ENCODE measurements around the gene MORC3. TPM values are rescaled to one million over a fixed set of nuclear protein-coding genes. Genes with fewer than 3 reads are reported as not detected.
A peak's percentile ranks its signal among the peaks of the same experiment; 100 is the strongest.
"Not testable (repeated sequence)": the region's sequence is repeated elsewhere in the genome, so short reads cannot be mapped to it uniquely, and the experiment has no call there.

MORC3 gene, protein sequence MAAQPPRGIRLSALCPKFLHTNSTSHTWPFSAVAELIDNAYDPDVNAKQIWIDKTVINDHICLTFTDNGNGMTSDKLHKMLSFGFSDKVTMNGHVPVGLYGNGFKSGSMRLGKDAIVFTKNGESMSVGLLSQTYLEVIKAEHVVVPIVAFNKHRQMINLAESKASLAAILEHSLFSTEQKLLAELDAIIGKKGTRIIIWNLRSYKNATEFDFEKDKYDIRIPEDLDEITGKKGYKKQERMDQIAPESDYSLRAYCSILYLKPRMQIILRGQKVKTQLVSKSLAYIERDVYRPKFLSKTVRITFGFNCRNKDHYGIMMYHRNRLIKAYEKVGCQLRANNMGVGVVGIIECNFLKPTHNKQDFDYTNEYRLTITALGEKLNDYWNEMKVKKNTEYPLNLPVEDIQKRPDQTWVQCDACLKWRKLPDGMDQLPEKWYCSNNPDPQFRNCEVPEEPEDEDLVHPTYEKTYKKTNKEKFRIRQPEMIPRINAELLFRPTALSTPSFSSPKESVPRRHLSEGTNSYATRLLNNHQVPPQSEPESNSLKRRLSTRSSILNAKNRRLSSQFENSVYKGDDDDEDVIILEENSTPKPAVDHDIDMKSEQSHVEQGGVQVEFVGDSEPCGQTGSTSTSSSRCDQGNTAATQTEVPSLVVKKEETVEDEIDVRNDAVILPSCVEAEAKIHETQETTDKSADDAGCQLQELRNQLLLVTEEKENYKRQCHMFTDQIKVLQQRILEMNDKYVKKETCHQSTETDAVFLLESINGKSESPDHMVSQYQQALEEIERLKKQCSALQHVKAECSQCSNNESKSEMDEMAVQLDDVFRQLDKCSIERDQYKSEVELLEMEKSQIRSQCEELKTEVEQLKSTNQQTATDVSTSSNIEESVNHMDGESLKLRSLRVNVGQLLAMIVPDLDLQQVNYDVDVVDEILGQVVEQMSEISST
- total RNA-seq: 10 to 100 TPM; 47.5 to 50.7 TPM

GRCh38 chr21:36319767-36320420 lies at the start of gene MORC3:
Gene MORC3 (plus strand): TSS chr21:36320197. CDS start chr21:36320265, 68 bp downstream.
- H3K9me3 Mint-ChIP-seq: peaks cover 11% of the 10 kb centered on the region

DNA sequence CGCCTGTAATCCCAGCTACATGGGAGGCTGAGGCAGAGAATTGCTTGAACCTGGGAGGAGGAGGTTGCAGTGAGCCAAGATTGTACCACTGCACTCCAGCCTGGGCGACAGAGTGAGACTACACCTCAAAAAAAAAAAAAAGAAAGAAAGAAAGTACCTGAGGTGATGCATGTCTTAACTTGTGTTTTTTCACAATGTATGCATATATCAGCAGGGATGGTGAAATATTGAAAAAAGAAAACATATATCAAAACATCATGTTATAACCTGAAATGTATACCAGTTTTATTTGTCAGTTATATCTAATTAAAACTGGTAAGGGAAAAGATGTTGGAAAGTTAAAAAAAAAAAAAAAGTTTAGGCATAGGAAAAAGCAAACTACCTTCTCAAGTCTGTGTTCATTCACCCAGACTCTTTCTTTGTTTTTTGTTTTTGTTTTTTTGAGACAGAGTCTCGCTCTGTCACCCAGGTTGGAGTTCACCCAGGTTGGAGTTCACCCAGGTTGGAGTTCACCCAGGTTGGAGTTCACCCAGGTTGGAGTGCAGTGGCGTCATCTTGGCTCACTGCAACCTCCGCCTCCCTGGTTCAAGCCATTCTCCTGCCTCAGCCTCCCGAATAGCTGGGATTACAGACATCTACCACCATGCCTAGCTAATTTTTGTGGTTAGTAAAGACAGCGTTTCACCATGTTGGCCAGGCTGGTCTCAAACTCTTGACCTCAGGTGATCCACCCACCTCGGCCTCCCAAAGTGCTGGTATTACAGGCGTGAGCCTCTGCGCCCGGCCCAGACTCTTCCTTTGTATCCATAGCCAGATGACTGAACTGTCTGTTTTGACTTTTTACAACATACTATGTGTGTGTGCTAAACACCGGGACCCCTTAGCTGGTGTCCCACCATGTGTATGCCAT lies 49.0 kb upstream of the MORC3 start:
- POLR2A ChIA-PET, H3K4me3 Mint-ChIP-seq, H3K27me3 Mint-ChIP-seq, DNase-seq, H3K9me3 Mint-ChIP-seq, H3K4me1 Mint-ChIP-seq, CTCF ChIA-PET, H3K27ac Mint-ChIP-seq: not testable (repeated sequence)
- H3K36me3 Mint-ChIP-seq (ENCODE audit: low read depth): peaks cover 22% of the 10 kb centered on the region

More at GRCh38 chr21:36319767-36320420, at the start of gene MORC3:
- Mint-ChIP-seq H3K27me3 (no peaks in the 10 kb centered on the region), H3K4me3 (peak within 1 kb of the TSS; percentile 96), H3K27ac (peak within 1 kb of the TSS; percentile 99), H3K4me1 (peaks cover 36% of the 10 kb centered on the region), H3K36me3 (ENCODE audit: low read depth) (peaks cover 39% of the 10 kb centered on the region)
- POLR2A ChIA-PET: interaction anchor here (0.5 to 1.8 kb wide), 8 partner anchors 9 to 1282 kb away, joined by 3 to 25 read pairs (median 5); no protein-coding TSS in a partner anchor
- DNase-seq: peak; percentile 98
- CTCF ChIA-PET: interaction anchor here (0.6 to 1.8 kb wide), 10 partner anchors 11 to 182 kb away, joined by 3 to 6 read pairs (median 4); no protein-coding TSS in a partner anchor

DNA sequence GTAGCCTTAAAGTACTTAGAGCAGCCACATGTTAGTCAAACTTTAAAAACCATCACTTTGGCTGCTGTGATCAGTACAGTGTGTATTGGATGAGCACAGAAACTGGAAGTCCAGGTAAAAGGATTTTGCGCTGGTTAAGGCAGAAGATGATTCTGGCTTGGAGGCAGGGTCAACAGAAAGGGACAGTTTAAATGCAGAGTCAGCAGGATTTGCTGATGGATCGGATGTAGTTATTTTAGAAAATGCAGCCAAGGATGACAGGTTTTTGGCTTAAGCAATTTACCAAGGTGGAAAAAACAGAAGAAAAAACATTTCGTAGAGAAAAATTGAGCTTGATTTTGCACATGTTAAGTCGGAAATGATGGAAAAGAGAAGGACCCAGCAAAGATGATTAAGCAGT lies 45.9 kb upstream of the MORC3 start:
- no peaks in the 10 kb centered on the region for H3K27me3 Mint-ChIP-seq
- H3K36me3 Mint-ChIP-seq (ENCODE audit: low read depth): peaks cover 32% of the 10 kb centered on the region
- no peak for DNase-seq
- H3K9me3 Mint-ChIP-seq: no peaks in the 10 kb centered on the region
- H3K27ac Mint-ChIP-seq: no peak overlapping the region
- no peak overlapping the region for H3K4me3 Mint-ChIP-seq
- ChIA-PET CTCF (interaction anchor here (1.2 kb wide), 1 partner anchor 14 kb away, joined by 3 read pairs; no protein-coding TSS in a partner anchor), POLR2A (no interaction called here)
- no peaks in the 10 kb centered on the region for H3K4me1 Mint-ChIP-seq

- Mint-ChIP-seq H3K4me3 (no peak overlapping the region), H3K4me1 (peaks cover 13% of the 10 kb centered on the region), H3K9me3 (no peaks in the 10 kb centered on the region), H3K36me3 (ENCODE audit: low read depth) (peaks cover 28% of the 10 kb centered on the region), H3K27me3 (no peaks in the 10 kb centered on the region), H3K27ac (no peak overlapping the region)
- CTCF ChIA-PET: interaction anchor here (0.6 kb wide), 1 partner anchor 787 kb away, joined by 3 read pairs; no protein-coding TSS in a partner anchor
- POLR2A ChIA-PET: no interaction called here
- DNase-seq: no peak
Observed at GRCh38 chr21:36282568-36283230, 37.3 kb upstream of the MORC3 start.

GRCh38 chr21:36283231-36283622 lies 36.8 kb upstream of the MORC3 start:
- Mint-ChIP-seq H3K36me3 (ENCODE audit: low read depth) (peaks cover 26% of the 10 kb centered on the region), H3K4me1 (peaks cover 18% of the 10 kb centered on the region)
- H3K9me3 Mint-ChIP-seq, H3K27ac Mint-ChIP-seq, H3K27me3 Mint-ChIP-seq, H3K4me3 Mint-ChIP-seq, POLR2A ChIA-PET, CTCF ChIA-PET, DNase-seq: not testable (repeated sequence)

- Mint-ChIP-seq H3K9me3 (no peaks in the 10 kb centered on the region), H3K36me3 (ENCODE audit: low read depth) (peaks cover 37% of the 10 kb centered on the region), H3K4me3 (peak overlapping the region; percentile 53), H3K27ac (peak overlapping the region; percentile 97), H3K27me3 (no peaks in the 10 kb centered on the region), H3K4me1 (peaks cover 33% of the 10 kb centered on the region)
- DNase-seq: no peak
- POLR2A ChIA-PET: interaction anchor here (0.6 to 1.6 kb wide), 4 partner anchors 10 to 1081 kb away, joined by 3 to 12 read pairs (median 4); partner anchors contain the start of gene MORC3
- CTCF ChIA-PET: interaction anchor here (0.8 to 1.3 kb wide), 6 partner anchors 8 to 44 kb away, joined by 3 to 6 read pairs (median 4); no protein-coding TSS in a partner anchor
Observed at GRCh38 chr21:36288651-36289243, 31.2 kb upstream of the MORC3 start.

- no peak overlapping the region for H3K4me3 Mint-ChIP-seq
- H3K27me3 Mint-ChIP-seq: no peaks in the 10 kb centered on the region
- H3K36me3 Mint-ChIP-seq (ENCODE audit: low read depth): peaks cover 41% of the 10 kb centered on the region
- CTCF ChIA-PET: interaction anchor here (0.7 to 1.1 kb wide), 2 partner anchors 12 to 125 kb away, joined by 3 read pairs; no protein-coding TSS in a partner anchor
- no peaks in the 10 kb centered on the region for H3K9me3 Mint-ChIP-seq
- peak overlapping the region; percentile 34 for H3K27ac Mint-ChIP-seq
- POLR2A ChIA-PET: no interaction called here
- DNase-seq: no peak
- peaks cover 39% of the 10 kb centered on the region for H3K4me1 Mint-ChIP-seq
Observed at GRCh38 chr21:36291509-36291908, 28.5 kb upstream of the MORC3 start.

GRCh38 chr21:36297406-36297937 lies 22.5 kb upstream of the MORC3 start:
- H3K4me3 Mint-ChIP-seq: peak overlapping the region; percentile 70
- peaks cover 28% of the 10 kb centered on the region for H3K36me3 Mint-ChIP-seq (ENCODE audit: low read depth)
- POLR2A ChIA-PET: interaction anchor here (1.1 to 1.9 kb wide), 3 partner anchors 22 to 162 kb away, joined by 5 to 25 read pairs (median 5); partner anchors contain the start of genes CBR3 and MORC3
- H3K27ac Mint-ChIP-seq: peak overlapping the region; percentile 95
- H3K4me1 Mint-ChIP-seq: peaks cover 55% of the 10 kb centered on the region
- DNase-seq: no peak
- no peaks in the 10 kb centered on the region for H3K27me3 Mint-ChIP-seq
- peaks cover 2% of the 10 kb centered on the region for H3K9me3 Mint-ChIP-seq
- CTCF ChIA-PET: interaction anchor here (0.6 to 1.7 kb wide), 5 partner anchors 10 to 93 kb away, joined by 3 to 6 read pairs (median 5); partner anchors contain the start of gene MORC3

GRCh38 chr21:36297938-36298572 lies 21.9 kb upstream of the MORC3 start:
- no peaks in the 10 kb centered on the region for H3K27me3 Mint-ChIP-seq
- POLR2A ChIA-PET: interaction anchor here (0.7 to 1.9 kb wide), 3 partner anchors 9 to 162 kb away, joined by 3 to 25 read pairs (median 5); partner anchors contain the start of genes CBR3 and MORC3
- peak overlapping the region; percentile 70 for H3K4me3 Mint-ChIP-seq
- H3K4me1 Mint-ChIP-seq: peaks cover 55% of the 10 kb centered on the region
- peaks cover 26% of the 10 kb centered on the region for H3K36me3 Mint-ChIP-seq (ENCODE audit: low read depth)
- peak overlapping the region; percentile 95 for H3K27ac Mint-ChIP-seq
- DNase-seq: peak; percentile 91
- H3K9me3 Mint-ChIP-seq: peaks cover 2% of the 10 kb centered on the region
- CTCF ChIA-PET: interaction anchor here (0.6 to 1.3 kb wide), 4 partner anchors 11 to 94 kb away, joined by 3 to 6 read pairs (median 4); partner anchors contain the start of gene MORC3
